GM19239 (cell line): Measurements from ENCODE around the gene ANKRD53.

ENCODE experiments used
- DNase-seq: peaks from one replicate; pipeline ENCODE4 v3.0.0; 2011; ENCODE audit warnings: low spot score; ENCODE audit not compliant: insufficient read length
- FAIRE-seq: peaks from 2 replicates; lab custom pipeline; 2011; peaks lifted over from hg19 to GRCh38; lab: Jason Lieb, UNC

The ANKRD53 gene

DNA sequence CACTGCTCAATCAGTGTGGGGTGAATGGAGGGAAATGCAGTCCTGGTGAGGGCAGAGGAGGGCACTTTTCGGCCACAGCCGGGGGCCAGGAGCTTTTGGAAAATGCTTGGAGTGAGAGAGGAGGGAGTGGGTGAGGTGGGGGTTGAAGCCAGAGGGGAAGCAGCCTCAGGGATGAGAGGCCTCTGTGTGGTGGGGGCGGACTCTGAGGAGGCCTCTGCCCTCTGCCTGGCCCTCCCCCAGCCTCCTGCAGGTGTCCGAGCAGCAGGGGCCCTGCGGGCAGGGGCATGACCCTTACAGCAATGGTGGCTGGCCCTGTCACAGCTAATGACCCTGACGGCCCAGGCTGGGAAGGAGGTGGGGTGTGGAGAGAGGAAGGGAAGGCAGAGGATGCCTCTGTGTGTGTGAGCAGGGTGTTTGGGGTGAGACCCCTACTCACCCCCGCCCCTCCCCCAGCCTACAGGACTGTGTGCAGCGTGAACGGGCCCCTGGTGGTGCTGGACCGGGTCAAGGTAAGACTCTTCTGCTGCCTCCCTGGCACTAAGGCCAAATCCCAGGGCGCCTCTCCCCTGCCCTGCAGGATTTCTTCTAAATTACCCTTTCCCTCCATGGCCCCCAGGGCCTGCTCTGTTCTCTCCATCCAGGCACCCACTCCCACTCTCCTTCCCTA lies 35.1 kb upstream of the ANKRD53 start:
- DNase-seq (no peak), FAIRE-seq (no peak)

- DNase-seq (no peak), FAIRE-seq (no peak)
Measured at GRCh38 chr2:70944111-70944690, 34.2 kb upstream of the ANKRD53 start.

GRCh38 chr2:70946832-70947442 lies 31.5 kb upstream of the ANKRD53 start:
- DNase-seq (no peak), FAIRE-seq (peak; percentile 37)

DNA sequence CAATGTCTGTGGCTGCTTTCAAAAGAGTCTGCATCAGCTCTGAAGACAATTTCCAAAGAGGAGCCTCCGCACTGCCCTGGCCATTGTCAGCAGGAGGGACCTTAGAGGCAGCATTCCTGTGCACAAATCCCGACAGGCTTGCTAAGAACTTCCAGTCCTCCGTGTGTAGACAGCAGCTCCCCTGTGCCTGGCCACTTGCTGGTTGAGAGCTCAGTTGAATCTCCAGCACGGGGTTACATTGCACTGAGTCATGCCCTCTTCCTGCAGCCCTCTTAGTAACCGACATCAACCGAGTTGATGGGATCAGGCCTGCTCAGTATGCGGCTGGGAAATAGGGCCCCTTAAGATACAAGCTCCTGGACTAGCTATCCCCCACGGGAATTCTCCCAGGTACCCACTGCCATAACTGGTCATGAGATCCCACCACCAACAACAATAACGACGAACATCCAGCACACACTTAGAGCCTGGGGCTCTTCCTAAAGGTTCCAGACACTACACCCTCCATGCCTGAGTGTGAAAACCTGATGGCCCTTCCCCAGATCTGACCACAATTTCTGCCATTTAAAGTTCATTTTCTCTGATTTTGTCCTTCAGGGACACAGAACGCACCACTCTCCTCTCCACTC lies 30.8 kb upstream of the ANKRD53 start:
- DNase-seq: no peak

DNA sequence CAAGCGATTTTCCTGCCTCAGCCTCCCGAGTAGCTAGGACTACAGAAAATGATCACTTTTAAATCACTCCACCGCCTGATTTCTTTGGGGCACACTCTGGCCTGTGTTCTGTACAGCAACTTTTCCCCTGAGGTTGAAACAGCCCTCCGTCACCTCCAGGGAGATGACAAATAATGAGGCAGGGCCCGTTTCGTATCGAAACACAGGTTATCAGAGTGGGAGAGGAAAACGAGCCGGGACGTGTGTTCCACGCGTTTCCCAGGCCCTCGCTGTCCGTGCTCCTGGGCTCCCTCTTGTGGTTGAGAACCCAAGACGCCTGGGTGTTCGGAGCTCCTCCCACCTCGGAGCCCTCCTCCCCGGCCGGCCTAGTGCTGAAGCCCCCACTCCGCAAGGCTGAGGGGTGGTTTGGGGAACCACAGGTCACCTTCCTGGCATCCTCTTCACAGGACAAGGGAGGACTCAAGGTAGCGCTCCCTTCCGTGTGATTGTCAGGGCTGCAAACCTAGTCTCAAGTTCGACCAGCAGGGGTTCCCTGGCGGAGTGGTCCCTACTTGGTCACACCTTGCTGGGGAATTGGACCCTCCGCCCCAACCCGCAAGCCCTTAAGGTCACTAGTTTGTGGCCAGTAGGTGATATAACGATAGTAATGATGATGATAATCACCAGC lies 30.0 kb upstream of the ANKRD53 start:
- DNase-seq (peak; percentile 67), FAIRE-seq (peak; percentile 82)

More for the DNA sequence above, 30.8 kb upstream of the ANKRD53 start:
- FAIRE-seq: no peak

DNA sequence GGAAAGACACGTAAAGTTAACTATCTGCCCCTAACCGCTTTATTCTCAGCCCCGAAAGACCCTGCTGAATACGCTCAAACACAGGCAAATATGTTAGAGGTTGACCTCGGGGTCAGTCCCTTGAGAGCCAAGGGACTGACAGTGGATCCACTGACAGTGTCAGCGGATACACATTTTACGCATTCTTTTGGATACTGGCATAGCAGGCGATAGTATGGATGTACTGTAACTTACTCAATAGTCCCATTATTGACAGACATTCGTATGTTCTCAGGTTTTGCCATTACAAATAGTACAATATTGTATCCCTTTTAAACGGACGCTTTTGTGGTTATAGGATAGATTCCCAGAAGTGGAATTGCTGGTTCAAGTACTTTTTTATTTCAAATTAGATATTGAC lies 29.3 kb upstream of the ANKRD53 start:
- FAIRE-seq (no peak), DNase-seq (no peak)

DNA sequence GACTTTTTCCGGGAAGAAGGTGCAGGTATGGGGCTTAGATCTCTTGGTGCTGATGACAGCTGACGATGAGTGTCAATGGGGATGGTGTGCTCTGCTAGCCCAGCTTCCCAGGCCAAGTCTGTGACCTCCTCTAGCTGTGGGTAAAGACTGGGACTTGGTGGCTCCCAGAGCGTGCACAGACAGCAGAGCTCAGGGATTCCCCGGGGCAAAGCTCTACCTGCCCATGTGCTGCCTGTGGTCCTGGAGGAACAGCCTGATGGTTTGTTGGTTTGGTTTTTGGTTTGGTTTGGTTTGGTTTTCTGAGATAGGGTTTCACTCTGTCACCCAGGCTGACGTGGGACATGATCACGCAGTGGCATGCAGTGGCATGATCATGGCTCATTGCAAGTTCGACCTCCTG lies 23.5 kb upstream of the ANKRD53 start:
- DNase-seq (no peak), FAIRE-seq (no peak)

DNA sequence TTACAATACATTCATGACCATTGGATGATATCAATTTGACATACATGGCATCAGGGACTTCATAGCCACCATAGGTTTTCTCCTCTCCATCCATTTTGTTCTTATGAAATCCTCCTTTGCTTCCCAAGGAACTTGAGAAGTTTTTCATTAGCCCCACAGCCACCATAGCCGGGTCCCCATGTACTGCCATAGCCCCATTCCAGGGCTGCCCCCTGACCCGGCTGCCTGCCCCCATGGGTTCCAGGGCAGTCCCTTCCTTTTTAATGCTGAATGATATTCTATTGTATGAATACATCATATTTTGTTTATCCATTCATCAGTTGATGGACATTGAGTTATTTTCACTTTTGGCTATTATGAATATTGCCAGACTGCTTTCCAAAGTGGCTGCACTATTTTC lies 22.3 kb upstream of the ANKRD53 start:
- FAIRE-seq (no peak), DNase-seq (no peak)

DNA sequence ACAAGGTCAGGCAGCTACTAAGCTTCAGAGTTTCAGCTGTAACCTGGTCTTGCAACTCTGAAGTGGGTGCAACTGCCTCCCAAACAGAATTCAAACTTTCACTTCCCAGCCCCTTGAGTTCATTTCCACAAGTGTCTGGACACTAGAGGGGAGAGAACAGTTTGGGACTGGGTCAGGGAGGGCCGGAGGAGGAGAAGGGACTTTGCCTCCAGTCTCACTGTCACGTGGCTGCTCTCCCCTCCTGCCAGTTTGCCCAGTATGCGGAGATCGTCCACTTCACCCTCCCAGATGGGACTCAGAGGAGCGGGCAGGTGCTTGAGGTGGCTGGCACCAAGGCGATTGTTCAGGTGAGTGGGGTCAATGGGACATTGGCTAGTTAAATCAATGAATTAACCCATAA lies 20.6 kb upstream of the ANKRD53 start:
- DNase-seq (no peak), FAIRE-seq (no peak)

- no peak for FAIRE-seq
- DNase-seq: no peak
Measured at GRCh38 chr2:70958759-70959158, 19.7 kb upstream of the ANKRD53 start.

GRCh38 chr2:70959271-70959761 lies 19.1 kb upstream of the ANKRD53 start:
- FAIRE-seq: no peak
- DNase-seq: no peak

DNA sequence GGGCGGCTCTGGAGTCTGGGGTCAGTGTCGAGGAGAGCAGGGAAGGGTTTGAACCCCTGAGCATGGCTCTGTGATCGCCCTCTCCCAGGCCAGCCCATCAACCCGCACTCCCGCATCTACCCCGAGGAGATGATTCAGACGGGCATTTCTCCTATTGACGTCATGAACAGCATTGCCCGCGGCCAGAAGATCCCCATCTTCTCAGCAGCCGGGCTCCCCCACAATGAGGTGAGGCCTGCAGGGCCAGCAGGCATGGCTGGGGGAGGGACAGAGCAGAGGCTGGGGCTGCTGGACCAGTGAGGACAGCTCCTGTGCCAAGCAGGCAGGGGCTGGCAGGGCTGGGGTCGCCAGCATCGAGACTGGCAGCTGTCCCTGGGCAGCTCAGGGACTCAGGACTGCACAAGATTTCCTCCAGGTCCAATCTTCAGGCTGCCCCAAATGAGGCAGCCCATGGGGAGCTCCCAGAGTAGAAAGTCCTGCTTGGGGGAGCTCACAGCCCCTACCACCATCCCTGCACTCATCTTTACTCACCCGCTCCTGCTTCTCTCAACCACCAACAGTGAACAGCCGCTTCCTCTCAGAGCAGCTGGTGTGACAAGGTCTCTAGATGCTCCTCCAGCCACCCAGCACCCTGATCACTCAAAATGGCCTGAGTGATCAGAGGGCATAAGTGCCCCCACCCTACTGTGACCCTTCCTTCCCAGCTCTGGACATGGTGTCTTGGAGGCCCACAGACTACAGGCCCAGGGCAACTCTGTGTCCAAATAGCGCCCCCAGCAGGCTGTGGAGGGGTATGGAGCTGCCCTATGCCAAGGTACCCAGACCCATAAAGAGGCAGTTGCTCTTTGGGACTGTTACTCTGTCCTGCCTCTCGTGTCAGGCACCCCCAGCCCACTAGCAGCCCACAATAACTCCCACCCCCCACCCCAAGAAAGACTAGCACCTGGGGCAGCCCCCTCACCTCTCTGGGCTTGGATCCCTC lies 18.3 kb upstream of the ANKRD53 start:
- FAIRE-seq (no peak), DNase-seq (no peak)

DNA sequence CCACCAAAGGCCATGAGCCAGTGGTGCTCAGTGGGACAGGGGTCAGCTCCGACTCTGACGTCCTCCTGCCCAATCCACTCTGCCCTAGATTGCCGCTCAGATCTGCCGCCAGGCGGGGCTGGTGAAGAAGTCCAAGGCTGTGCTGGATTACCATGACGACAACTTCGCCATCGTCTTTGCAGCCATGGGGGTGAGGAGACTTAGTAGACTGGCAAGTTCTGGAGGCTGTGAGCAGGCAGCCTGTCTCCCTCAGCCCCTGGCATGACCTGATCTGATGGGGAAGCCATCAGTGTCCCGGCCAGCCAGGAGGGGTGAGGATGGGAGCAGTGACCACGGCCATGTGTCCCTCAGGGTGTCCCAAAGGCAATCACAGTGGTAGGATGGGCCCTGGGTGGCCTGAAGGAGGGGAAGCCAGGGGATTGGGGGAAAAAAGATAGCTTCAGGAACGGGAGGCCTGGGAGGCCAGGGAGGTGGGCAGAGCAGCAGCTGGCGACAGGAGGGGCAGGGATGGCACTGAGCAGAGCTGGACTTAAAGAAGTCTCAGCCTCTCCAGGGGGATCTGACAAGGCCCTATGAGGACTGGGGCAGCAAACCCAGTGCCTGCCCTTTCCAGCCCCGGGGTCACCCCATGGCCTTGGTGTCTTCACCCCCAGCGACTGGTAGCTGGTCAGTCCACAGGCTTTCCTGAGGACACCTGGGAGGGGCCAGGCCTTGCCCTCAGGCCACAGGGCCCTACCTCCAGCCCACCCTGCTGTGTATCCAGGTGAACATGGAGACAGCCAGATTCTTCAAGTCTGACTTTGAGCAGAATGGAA lies 17.4 kb upstream of the ANKRD53 start:
- FAIRE-seq (no peak), DNase-seq (no peak)

- no peak for FAIRE-seq
- no peak for DNase-seq
Measured at GRCh38 chr2:70961648-70961994, 16.8 kb upstream of the ANKRD53 start.

GRCh38 chr2:70962211-70962884 lies 16.1 kb upstream of the ANKRD53 start:
- DNase-seq (no peak), FAIRE-seq (no peak)

DNA sequence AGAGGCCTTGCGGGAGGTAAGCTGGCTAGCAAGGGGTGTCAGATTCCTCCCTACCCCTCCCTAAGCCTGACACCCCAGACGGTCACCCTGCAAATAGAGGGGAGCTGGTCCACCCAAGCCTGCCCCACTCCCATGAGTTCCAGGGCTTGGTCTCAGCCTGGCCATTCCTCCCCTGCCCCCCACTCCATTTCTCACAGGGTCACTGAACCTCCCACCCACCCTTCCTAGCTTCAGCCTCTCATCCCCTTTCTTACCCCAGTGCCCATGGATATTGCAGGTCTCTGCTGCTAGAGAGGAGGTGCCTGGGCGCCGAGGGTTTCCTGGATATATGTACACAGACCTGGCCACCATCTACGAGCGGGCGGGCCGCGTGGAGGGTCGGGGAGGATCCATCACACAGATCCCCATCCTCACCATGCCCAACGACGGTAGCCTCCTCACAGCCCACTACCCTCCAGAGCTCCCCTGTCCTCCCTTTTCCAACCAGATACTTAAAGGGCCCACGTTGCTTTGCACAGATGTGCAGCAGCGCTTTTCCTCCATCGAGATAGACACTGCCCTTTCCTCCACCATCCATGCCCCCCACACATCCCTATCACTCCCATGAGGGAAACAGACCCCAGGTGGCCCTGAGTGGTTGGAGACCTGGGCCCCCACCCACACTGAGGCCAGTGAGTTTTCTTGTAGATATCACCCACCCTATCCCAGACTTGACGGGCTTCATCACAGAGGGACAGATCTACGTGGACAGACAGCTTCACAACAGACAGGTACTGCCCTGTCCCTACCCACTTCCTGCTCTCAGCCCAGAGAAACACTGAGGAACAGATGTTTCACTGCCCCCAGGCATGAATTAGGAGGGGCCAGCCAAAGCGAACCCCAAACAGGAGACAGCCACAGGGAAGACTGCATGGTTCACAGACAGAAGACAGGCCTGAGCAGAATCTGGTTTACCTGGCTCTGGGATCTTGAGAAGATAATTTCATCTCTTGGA lies 15.2 kb upstream of the ANKRD53 start:
- FAIRE-seq (no peak), DNase-seq (no peak)

DNA sequence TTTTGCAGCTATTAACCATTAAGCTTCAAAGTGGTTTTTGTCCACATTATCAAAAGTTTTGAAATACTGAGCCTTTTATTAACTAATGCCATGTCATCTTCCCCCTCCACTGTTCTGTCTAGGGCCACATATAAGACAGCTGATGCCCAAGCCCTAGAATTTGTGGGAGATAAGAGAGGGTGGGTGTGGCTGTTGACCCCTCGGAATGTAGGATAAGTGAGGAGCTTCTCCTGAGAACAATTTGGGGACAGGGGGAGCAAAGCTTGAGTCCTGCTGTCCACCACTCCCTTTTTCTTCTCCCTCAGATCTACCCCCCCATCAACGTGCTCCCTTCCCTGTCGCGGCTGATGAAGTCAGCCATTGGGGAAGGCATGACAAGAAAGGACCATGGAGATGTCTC lies 14.3 kb upstream of the ANKRD53 start:
- DNase-seq: no peak

More for the DNA sequence above, 14.3 kb upstream of the ANKRD53 start:
- no peak for FAIRE-seq
